Measurements from ENCODE around the gene SLC25A23. TPM values are rescaled to one million over a fixed set of nuclear protein-coding genes. Genes with fewer than 3 reads are reported as not detected.
A peak's percentile ranks its signal among the peaks of the same experiment; 100 is the strongest.

SLC25A23 gene
- total RNA-seq, 1 donor from 2014 or later, result 44.9 TPM

GRCh38 chr19:6418562-6418932, 41.0 kb downstream of the SLC25A23 start:
- Histone ChIP-seq H3K4me3 (no peak overlapping the region), H3K36me3 (peaks cover 86% of the 10 kb centered on the region), H3K4me1 (peaks cover 17% of the 10 kb centered on the region), H3K27ac (no peak overlapping the region), H3K9me3 (no peaks in the 10 kb centered on the region), H3K27me3 (ENCODE audit: low read depth) (no peaks in the 10 kb centered on the region)
- ATAC-seq (no peak), DNase-seq (no peak)
- intact Hi-C loops (cut with DNase I), result no loop called here
- TF ChIP-seq CTCF (IDR thresholded peaks at IDR 0.05), result no peak

- no peak for DNase-seq
- Histone ChIP-seq H3K9me3 (no peaks in the 10 kb centered on the region), H3K4me1 (peaks cover 11% of the 10 kb centered on the region), H3K4me3 (no peak overlapping the region), H3K36me3 (peaks cover 92% of the 10 kb centered on the region), H3K27me3 (ENCODE audit: low read depth) (no peaks in the 10 kb centered on the region), H3K27ac (no peak overlapping the region)
- TF ChIP-seq CTCF (IDR thresholded peaks at IDR 0.05), result peak; percentile 21
- intact Hi-C loops (cut with DNase I), result no loop called here
- ATAC-seq, result peak; percentile 37 to 48
Measured at GRCh38 chr19:6417713-6418561, 41.7 kb downstream of the SLC25A23 start.

- no peaks in the 10 kb centered on the region for H3K27me3 ChIP-seq (ENCODE audit: low read depth)
- ATAC-seq (no peak), DNase-seq (no peak)
- peaks cover 88% of the 10 kb centered on the region for H3K36me3 ChIP-seq
- H3K4me1 ChIP-seq, result no peaks in the 10 kb centered on the region
- no peak overlapping the region for H3K4me3 ChIP-seq
- no peaks in the 10 kb centered on the region for H3K9me3 ChIP-seq
- intact Hi-C loops (cut with DNase I), result no loop called here
- H3K27ac ChIP-seq, result no peak overlapping the region
- no peak for TF ChIP-seq CTCF (IDR thresholded peaks at IDR 0.05)
Measured at GRCh38 chr19:6416658-6417405, 42.8 kb downstream of the SLC25A23 start.

- no peaks in the 10 kb centered on the region for H3K4me1 ChIP-seq
- H3K27ac ChIP-seq, result no peak overlapping the region
- intact Hi-C loops (cut with DNase I), result no loop called here
- no peaks in the 10 kb centered on the region for H3K9me3 ChIP-seq
- H3K36me3 ChIP-seq, result peaks cover 77% of the 10 kb centered on the region
- TF ChIP-seq CTCF (IDR thresholded peaks at IDR 0.05), result no peak
- ATAC-seq, result no peak
- no peaks in the 10 kb centered on the region for H3K27me3 ChIP-seq (ENCODE audit: low read depth)
- DNase-seq, result no peak
- H3K4me3 ChIP-seq, result no peak overlapping the region
Measured at GRCh38 chr19:6415591-6416190, 43.9 kb downstream of the SLC25A23 start.

- DNase-seq, result no peak
- no peak overlapping the region for H3K27ac ChIP-seq
- H3K36me3 ChIP-seq, result peaks cover 70% of the 10 kb centered on the region
- no peak overlapping the region for H3K4me3 ChIP-seq
- no peaks in the 10 kb centered on the region for H3K27me3 ChIP-seq (ENCODE audit: low read depth)
- no peaks in the 10 kb centered on the region for H3K9me3 ChIP-seq
- intact Hi-C loops (cut with DNase I), result no loop called here
- H3K4me1 ChIP-seq, result no peaks in the 10 kb centered on the region
- TF ChIP-seq CTCF (IDR thresholded peaks at IDR 0.05), result no peak
- no peak for ATAC-seq
Measured at GRCh38 chr19:6414793-6415590, 44.6 kb downstream of the SLC25A23 start.

Data from lower lobe of right lung (tissue), 2 donors.